HG03045 (cell line): Measurements from ENCODE around the gene SV2C.

Source experiments
- ATAC-seq: cut with Tn5 transposase; IDR thresholded peaks from one replicate; pipeline ENCODE4 v1.9.1; 2021; ENCODE audit warnings: mild to moderate bottlenecking, moderate library complexity; ENCODE audit not compliant: unreplicated experiment

SV2C gene

DNA sequence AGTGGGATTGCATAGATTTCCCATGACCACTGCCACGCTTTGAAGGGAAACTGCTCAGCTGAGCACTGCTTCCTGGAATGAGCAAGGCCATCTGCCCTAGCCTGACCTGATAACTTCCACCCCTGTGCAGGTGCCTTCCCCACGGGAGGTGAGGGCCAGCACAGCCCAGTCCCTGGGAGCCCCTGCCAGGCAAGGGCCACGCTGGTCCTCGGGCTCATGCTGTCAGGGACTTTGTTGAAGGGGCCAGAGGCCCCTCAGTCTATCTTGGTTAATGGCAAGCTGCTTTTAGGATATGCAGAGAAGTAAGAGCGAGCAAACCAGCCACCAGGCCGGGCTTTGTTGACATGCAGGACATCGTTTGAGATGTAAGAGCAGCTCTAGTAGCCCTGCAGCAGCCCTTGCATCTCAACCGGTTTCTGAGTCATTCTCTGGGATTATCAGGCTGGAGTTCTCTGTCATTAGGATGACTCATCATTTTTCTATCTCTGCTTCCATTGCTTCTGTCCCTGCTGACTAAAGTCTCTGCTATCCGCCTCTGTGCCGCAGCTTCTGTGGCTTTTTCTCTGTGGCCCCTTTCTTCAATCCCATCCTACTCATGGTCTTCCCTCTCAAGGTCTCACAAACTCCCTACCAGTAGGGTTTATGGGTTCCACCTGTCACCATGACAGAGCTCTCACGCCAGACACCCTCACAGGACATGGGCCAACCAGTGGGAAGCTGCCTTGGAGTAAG is 289.3 kb downstream of the SV2C start:
- no peak for ATAC-seq

DNA sequence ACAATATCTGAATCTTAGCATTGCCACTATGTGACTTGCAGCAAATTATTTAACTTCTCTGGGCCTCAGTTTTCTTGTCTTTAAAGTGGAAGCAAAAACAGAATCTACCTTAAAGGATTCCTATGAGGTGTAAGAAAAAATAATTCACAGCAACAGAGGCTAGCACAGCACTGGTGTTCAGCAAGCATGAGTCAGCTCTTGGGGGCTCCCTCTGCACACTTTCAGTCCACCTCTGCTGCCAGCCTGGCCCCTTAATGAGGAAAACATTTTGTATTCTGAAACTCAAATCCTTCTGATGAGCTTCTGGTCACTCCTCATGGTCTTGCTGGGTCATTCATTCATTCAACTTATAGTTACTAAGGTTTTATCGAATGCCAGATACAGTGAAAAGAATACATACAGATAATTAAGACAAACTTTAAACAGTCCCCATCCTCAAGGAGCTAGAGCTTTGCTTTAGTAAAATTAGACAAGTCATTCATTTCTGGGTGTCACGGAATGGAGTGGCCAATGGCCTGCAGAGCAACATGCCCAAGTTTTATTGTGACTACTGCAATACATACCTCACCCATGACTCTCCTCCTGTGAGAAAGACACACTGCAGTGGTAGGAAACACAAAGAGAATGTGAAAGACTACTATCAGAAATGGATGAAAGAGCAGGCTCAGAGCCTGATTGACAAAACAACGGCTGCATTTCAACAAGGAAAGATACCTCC is 293.1 kb downstream of the SV2C start:
- no peak for ATAC-seq

DNA sequence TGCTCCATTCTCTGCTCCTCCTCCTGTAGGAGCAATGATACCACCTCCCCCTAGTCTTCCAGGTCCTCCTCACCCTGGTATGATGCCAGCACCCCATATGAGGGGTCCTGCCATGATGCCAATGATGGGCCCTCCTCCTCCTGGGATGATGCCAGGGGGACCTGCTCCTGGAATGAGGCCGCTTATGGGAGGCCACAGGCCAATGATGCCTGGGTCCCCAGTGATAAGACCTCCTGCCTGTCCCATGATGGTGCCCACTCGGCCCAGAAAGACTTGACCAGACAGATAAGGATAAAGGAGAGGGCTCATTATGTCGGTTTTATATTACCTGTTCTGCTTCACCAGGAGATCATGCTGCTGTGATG is 293.7 kb downstream of the SV2C start:
- no peak for ATAC-seq

DNA sequence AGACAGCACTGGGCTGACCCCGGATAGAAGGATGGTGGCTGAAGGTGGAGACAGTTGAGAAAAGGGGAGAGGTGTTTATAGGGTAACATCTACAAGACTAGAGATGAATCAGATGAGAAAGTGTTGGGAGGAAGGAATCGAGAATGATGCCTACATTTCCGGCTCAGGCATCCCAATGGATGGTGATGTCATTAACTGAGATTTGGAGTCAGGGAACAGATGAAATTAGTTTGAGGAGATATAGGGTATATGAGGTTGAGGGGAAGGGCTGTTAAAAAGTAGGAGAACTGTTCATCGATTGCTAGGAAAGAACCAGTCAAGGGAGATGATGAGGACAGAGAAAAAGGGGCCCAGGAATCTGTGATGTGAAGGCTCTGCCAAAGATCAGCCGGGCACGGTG is 295.2 kb downstream of the SV2C start:
- ATAC-seq: no peak

DNA sequence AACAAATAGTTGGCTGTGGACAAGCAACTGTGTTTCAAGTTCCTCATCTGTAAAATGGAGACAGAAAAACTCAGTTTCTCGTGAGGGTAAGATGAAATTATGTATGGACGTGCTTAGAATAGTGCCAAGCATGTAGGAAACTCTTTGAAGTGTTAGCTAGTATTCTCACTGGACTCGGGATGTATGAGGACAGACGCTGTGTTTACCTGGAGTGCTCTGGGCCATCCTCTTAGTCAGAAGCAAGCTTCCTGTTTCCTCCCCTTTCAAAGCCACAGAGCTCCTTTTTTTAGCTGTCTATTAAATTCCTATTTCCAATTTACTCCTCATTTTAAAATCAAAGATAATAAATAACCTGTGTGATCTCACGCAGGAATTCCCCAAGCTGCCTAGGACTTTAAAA is 296.1 kb downstream of the SV2C start:
- no peak for ATAC-seq

DNA sequence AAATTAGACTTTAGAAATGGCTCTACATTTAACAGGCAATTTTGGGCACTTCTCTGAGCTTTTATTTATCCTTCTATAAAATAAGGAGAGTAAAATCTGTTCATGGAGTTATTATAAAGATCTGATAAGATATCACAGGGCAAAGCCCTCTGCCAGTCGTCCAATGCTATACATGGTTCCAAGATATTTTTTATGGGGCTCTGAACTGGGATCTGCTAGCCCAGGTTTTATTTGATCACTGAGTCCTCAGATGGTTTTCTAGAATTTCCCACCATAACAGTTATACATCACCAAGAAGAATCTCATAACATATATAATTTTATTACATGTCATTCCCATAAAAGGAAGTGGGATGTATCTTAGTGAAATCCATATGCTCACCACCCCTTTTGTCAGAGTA is 296.7 kb downstream of the SV2C start:
- no peak for ATAC-seq

DNA sequence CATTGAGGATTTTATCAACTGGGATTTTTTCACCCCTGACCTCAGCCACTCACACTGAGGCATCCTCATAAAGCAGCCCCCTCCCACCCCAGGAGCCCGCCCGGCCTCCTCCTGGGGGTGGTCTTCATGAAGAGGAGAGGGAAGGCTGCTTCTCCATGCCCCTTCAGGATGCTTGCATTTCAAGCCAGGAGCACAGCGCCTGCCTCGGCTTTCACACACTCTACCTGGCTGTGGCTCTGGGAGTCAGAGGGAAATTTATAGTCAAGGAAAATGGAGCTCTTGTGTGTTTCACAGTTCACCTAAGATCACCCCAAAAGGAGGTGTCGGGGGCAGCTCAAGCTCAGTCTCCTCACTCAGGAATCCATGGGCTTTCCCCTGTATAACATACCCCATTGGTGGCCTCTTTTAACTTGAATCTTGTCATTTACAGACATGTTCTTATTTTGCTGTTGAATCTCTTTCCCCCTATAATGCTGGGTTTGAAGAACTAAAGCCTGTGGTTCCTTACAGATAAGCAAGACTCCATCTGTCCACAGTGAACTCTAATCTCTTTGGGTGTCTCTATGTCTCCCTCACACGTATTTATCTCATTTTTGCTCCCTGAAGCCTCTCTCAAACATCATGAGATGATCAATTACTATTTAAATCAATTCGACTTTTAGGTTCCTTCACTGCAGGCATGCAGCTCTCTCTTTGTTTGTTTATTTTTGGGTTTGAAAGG is 297.3 kb downstream of the SV2C start:
- no peak for ATAC-seq

DNA sequence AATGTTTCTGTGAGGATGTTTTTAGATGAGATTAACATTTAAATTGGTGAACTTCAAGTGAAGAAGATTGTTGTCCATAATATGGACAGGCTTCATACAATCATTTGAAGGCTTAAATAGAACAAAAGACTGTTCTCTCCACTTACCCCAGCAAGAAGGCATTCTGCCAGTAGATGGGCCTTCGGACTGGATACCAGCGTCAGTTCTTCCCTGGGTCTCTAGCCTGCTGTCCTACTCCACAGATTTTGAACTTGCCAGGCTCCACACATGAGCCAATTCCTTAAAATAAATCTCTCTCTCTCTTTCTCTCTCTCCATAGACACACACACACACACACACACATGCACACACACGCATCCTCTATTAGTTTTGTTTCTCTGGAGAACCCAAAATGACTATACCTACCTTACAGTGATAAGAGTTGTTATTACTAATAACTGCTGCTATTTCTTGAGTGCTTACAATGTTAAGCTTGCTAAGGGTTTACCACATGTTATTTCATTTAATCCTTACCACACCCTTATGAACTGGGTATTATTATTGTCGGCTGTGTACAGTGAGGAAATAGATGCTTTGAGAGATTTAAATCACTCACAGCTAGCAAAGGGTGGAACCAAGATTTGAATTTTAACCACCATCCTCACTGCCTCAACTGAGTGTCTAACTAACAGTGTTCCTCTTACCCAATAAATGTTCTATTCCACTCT is 300.1 kb downstream of the SV2C start:
- ATAC-seq: no peak

DNA sequence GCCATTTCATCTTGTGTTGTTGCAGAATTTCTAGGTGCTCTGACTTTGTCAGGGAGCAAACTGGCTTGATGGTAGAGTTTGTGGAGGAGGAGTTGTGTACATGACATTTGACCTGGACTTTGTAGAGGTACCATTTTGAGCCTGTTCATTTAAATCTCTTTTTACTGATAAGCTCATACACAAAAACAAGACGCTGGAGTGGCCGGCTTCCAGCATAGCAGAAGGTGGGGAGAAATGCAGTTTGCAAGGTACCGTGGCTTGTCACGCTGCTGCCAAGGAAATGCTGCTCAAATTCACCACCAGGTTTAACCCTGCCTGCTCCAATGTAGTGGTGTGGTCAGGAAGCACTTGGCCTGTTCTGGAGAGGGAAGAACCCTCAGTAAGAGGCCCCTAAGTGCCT is 301.0 kb downstream of the SV2C start:
- no peak for ATAC-seq

DNA sequence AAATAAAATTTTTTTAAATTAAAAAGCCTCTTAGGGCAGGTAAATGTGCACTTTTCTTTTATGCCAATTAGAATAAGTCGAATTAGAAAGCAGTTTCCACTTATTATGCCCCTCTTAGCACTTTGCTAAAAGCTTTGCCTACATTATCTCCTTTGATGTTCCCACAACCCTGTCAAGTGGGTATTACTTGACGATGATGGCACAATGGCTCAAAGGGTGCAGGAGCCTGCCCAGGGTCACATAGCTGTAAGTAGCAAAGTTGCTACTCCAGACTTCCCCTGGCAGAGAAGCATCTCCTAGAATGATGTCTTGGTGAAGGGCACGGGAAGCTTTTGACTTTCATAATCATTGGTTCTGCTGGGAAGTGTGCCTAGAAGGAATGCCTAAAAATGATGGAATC is 301.5 kb downstream of the SV2C start:
- ATAC-seq: no peak

DNA sequence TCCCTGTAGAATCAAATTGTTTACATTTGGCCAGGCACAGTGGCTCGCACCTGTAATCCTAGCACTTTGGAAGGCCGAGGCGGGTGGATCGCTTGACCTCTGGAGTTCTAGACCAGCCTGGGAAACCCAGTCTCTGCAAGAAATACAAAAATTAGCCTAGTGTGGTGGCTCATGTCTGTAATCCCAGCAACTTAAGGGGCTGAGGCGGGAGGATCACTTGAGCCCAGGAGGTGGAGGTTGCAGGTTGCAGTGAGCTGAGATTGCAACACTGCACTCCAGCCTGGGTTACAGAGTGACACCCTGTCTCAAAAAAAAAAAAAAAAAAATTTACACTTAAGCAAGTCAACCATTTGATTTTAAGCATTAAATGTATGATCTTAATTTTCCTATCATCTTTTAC is 302.4 kb downstream of the SV2C start:
- ATAC-seq: no peak

DNA sequence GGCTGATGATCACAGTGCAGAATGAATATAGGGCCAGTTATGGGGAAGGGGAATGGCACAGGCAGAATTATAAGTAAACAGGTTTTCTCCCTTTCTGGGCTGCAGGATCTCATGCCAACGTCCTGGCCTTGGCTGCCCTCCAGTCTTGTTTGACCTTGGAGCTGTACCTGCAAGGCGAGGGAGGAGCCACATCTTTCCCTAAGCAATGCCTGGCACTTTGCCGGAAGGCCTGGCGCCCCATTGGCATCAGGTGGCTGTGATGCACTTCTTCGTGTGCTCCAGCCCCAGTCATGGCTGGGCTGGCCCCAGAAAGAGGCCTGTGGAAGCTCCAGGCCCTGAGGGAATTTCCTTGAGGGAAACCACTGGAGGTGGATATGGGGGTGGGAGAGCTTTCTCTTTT is 303.2 kb downstream of the SV2C start:
- no peak for ATAC-seq

DNA sequence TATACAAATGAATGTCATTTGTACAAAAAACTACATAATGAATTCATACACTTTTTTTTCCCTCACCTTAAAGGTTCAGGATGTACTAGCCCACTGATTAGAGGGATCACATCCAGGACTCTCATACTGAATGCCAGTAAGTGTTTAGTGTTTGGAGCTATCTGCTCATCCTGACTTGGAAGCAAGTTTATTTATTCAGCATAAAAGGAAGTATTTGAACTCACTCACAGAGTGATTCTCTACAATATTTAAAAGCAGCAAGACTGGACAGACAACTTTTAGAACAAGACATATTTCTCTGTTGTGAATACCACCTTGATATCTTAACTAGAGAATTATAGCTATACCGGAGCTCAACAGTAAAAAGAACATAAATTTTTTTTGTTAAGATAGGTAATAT is 305.1 kb downstream of the SV2C start:
- no peak for ATAC-seq

DNA sequence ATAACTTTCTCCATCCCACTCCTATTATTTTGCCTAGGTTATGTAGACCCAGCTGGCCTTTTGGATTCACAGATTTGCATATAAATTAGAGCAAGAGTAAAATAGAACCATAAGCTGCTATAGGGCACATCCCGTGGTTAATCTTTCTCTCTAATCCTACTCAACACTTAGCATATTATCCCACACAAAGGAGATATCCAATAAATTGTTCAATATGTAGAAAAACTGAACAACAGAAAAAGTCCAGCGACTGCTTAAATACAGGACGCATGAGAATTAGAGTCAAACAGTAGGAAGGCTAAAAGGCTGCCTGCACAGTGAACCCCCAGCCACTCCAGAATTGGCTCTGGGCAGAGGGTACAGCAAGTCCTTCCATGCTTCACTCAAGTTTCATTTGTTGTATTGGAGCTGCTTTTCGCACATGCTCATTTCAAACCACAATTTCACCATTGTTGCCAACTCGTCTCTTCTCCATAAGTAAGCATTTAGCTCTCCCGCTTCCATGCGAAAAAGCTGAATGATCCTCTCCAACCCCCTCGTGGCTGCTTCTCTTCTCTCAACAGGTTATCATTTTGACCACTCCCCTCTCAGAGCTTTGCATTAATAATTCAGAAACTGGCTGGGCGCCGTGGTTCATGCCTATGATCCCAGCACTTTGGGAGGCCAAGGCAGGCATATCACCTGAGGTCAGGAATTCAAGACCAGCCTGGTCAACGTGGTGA is 305.8 kb downstream of the SV2C start:
- ATAC-seq: no peak

DNA sequence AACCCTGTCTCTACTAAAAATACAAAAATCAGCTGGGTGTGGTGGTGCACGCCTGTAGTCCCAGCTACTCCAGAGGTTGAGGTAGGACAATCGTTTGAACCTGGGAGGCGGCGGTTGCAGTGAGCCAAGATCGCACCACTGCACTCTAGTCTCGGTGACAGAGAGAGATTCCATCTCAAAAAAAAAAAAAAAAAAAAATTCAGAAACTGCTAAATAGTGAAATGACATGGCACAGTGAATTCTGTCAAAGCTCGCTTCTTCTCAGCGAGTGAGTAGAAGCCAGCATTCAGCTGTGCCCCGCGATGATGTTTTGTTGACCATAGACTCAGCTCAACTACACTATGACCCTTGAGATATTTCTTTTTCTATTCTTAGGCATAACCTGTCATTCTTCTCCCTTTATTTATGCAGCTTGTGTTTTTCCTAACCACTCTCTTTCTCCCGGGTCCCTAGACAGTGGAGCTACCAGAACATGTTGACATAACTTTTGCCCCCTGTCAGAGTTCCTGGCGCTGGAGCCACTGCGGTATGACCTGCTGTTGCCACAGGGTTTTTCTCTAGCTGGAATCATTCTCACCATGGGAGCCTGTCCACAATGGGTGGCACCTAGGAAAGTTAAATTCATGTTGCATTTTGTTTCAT is 306.5 kb downstream of the SV2C start:
- ATAC-seq: no peak

DNA sequence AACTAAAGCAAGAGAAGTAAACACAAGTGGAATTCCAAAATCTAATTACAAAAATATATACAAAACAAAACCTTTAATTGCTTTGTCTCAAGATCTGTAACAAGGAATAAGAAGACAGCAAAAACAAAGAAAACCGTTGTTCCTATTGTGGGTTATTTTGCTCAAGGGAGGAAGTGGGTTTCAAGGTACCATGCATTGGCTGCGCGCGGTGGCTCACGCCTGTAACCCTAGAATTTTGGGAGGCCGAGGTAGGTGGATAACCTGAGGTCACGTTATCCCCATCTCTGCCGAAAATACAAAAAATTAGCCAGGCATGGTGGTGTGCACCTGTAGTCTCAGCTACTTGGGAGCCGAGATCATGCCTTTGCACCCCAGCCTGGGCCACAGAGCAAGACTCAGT is 307.8 kb downstream of the SV2C start:
- ATAC-seq: no peak

DNA sequence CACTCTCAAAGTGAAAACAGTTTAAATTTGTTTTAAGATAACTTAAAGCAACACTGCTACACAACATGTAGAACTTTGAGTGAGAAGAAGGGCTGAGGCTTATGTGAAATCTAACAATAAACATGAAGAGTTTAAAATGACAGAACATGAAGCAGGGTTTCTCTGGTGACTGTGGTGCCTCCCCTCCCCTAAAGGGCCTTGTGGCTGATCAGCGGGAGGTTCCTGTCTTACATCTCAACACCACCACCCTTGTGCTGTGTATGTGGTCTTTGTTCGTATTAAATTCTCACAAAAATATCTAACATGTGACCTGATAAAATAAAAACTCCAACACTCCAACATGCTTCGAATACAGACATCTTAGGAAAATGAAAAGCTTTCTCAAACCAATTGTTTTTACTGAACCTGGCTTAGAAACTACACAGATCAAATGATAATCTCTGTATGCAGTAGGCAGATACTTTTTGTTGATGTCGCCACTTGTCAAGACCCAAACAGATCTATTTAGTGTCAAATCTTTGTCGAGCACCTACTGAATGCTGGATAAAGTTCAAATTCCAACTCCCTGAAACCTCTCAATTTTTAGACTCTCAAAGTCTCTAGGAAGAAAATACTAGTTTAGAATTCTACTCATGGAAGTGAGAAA is 310.0 kb downstream of the SV2C start:
- ATAC-seq: no peak

DNA sequence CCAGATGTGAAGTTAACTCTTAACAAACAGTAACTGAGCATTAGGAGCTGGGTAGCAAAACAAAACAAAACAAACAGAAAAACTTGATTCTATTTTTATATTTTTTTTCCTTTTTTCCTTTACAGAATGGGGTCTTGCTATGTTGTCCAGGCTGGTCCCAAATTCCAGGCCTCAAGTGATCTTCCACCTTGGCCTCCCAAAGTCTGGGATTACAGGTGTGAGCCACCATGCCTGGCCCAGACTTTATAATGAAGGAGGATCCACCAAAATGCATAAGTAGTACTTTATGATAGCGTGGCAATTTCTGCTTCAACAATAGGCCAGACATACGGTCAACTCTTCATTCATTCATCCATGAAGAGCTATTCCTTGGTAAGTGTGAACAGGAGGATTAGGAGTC is 314.0 kb downstream of the SV2C start:
- ATAC-seq: no peak

DNA sequence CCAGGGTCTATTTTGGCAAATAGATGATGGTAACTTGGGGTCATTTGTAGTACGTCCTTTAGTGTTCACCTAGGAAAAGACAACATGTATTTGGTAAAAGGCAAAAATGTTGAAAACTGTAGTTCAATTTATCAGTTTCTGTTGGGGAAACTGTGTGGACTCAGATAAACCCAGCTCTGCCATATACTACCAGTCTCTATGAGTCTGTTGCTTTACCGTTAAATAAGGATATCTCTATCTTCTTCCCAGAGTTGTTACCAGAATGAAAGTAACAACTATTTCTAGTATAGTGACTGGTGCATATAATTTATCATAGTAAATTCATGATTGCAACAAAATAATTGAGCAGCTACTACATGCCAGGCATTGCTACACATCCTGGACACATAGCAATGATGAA is 316.1 kb downstream of the SV2C start:
- ATAC-seq: no peak

DNA sequence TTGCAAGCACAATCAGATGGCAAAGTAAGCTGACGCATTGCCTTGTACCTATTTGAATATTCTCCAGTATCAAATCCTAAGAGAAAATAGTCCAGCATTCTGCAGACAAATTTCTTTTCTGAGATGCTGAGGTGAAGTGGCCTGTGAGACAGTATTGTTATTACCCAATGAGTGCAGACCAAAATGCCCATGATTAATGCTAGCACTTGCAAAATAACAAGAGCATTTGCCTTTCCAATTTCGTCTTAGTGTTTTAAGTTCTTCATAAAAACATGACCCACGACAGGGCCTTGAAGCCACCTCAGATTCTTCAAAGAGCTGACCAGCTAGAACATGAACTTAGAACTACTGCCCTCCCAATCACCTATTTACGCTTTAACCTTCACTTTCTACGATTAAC is 317.3 kb downstream of the SV2C start:
- no peak for ATAC-seq
